ENCODE measurements around the gene SNRNP200. TPM values are rescaled to one million over a fixed set of nuclear protein-coding genes. Genes with fewer than 3 reads are reported as not detected.

The SNRNP200 gene
- total and polyA plus RNA-seq, 2 donors: 58.3 to 107 TPM

DNA sequence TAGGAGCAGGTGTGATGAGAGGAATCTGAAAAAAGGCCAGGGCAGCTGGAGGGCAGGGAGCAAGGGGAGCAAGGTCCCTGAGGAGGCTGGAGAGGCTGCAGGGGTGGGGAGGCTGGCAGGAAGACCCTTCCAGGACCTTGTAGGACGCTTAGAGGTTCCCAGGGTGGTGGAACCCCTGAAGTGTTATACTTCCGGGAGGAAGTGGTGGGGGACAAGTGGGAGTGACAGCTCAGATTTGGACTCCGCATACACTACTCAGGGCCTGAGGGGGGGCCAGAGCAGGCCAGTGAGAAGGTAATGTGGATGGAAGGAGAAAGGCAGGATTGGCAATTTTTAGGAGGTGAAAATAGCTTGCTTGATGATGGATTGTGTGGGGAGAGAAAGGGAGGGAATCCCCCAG lies 28.4 kb upstream of the SNRNP200 start:
- no peak overlapping the region for H3K27ac ChIP-seq (ENCODE audit: low read depth)
- H3K4me1 ChIP-seq (ENCODE audit: insufficient read depth): no peaks in the 10 kb centered on the region
- H3K4me3 ChIP-seq (ENCODE audit: low read depth, low read length): no peak overlapping the region
- H3K36me3 ChIP-seq (ENCODE audit: insufficient read depth): no peaks in the 10 kb centered on the region
- 93% methylated on average over 3 of the region's 3 CpGs for WGBS
- DNase-seq (ENCODE audit: extremely low spot score): no peak

- 62% methylated on average over 1 of the region's 1 CpG for WGBS
- no peak overlapping the region for H3K27ac ChIP-seq (ENCODE audit: low read depth)
- no peak for DNase-seq (ENCODE audit: extremely low spot score)
Observed at GRCh38 chr2:96330407-96330806, 25.1 kb upstream of the SNRNP200 start.

DNA sequence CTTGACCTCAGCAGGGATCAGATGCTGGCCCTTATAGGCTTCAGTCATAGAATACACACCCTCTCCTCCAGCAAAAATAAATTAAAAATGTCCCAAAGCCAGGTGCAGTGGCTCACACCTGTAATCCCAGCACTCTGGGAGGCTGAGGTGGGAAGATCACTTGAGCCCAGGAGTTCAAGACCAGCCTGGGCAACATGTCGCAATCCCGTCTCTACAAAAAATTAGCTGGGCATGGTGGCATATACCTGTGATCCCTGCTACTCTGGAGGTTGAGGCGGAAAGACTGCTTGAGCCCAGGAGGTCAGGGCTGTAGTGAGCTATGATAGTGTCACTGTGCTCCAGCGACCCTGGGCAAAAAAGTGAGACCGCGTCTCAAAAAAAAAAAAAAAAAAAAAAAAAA lies 24.5 kb upstream of the SNRNP200 start:
- H3K4me3 ChIP-seq (ENCODE audit: low read depth, low read length): no peak overlapping the region
- 95% methylated on average over 6 of the region's 6 CpGs for WGBS
- no peak overlapping the region for H3K27ac ChIP-seq (ENCODE audit: low read depth)

More at GRCh38 chr2:96330407-96330806, 25.1 kb upstream of the SNRNP200 start:
- Histone ChIP-seq H3K4me3 (ENCODE audit: low read depth, low read length) (no peak overlapping the region), H3K4me1 (ENCODE audit: insufficient read depth) (no peaks in the 10 kb centered on the region), H3K36me3 (ENCODE audit: insufficient read depth) (no peaks in the 10 kb centered on the region)

DNA sequence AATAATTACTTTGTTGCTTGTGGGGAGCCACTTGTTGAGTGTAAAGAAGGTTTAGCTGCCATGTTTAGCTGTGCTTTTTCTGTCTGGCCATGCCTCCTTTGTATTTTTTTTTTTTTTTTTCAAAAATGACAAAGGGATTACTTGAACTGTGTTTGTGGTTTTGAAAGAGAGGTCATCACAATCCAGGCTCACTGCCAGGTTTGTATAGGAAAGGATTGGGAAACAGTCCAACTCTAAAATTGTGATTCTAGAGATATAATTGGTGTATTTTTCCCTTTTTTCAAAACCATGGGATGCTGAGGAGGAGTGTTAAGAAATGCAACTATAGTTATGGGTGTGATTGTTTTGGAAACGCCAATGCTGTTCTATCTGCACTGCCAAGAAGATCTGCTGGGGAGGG lies 24.1 kb upstream of the SNRNP200 start:
- Histone ChIP-seq H3K4me1 (ENCODE audit: insufficient read depth) (no peaks in the 10 kb centered on the region), H3K4me3 (ENCODE audit: low read depth, low read length) (no peak overlapping the region), H3K36me3 (ENCODE audit: insufficient read depth) (no peaks in the 10 kb centered on the region), H3K27ac (ENCODE audit: low read depth) (no peak overlapping the region)
- DNase-seq (ENCODE audit: extremely low spot score): no peak
- 73% methylated on average over 1 of the region's 1 CpG for WGBS

More for the DNA sequence above, 24.5 kb upstream of the SNRNP200 start:
- no peak for DNase-seq (ENCODE audit: extremely low spot score)
- H3K4me1 ChIP-seq (ENCODE audit: insufficient read depth): no peaks in the 10 kb centered on the region
- no peaks in the 10 kb centered on the region for H3K36me3 ChIP-seq (ENCODE audit: insufficient read depth)

- Histone ChIP-seq H3K36me3 (ENCODE audit: insufficient read depth) (no peaks in the 10 kb centered on the region), H3K4me3 (ENCODE audit: low read depth, low read length) (no peak overlapping the region), H3K4me1 (ENCODE audit: insufficient read depth) (no peaks in the 10 kb centered on the region), H3K27ac (ENCODE audit: low read depth) (no peak overlapping the region)
- 95% methylated on average over 21 of the region's 21 CpGs for WGBS
- DNase-seq (ENCODE audit: extremely low spot score): no peak
Observed at GRCh38 chr2:96326990-96327820, 21.9 kb upstream of the SNRNP200 start.

DNA sequence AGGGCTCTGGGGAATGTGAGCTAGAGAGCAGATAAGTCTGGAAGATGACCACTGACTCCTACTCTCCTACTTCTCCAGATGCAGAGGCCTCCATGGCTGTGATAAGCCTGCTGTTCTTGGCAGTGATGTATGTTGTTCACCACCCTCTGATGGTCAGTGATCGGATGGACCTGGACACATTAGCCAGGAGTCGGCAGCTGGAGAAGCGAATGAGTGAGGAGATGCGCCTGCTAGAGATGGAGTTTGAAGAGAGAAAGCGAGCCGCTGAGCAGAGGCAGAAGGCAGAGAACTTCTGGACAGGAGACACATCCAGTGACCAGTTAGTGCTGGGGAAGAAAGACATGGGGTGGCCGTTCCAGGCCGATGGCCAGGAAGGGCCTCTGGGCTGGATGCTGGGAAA lies 21.2 kb upstream of the SNRNP200 start:
- 97% methylated on average over 8 of the region's 8 CpGs for WGBS
- no peak for DNase-seq (ENCODE audit: extremely low spot score)
- H3K27ac ChIP-seq (ENCODE audit: low read depth): no peak overlapping the region
- H3K4me3 ChIP-seq (ENCODE audit: low read depth, low read length): no peak overlapping the region
- no peaks in the 10 kb centered on the region for H3K36me3 ChIP-seq (ENCODE audit: insufficient read depth)
- no peaks in the 10 kb centered on the region for H3K4me1 ChIP-seq (ENCODE audit: insufficient read depth)

DNA sequence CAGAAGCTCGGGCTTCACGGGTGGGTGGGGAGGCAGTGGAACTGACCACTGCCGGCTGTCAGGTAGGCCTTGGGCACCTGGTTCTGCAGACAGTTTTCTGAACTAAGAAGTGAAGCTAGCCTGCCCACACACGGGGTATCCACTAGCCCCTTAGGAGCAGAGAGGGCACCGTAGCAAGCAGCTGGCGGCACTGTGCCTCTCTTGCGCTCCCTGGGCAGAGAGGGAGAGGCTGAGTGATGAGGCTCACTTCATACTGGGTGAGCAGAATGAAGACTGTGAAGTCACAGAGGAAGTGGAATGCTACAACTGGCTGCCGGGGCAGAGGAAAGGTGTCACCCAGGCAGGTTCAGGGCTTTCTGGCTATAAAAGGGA lies 20.5 kb upstream of the SNRNP200 start:
- 52% methylated on average over 8 of the region's 8 CpGs for WGBS
- Histone ChIP-seq H3K4me1 (ENCODE audit: insufficient read depth) (no peaks in the 10 kb centered on the region), H3K4me3 (ENCODE audit: low read depth, low read length) (peak overlapping the region; percentile 64), H3K36me3 (ENCODE audit: insufficient read depth) (no peaks in the 10 kb centered on the region), H3K27ac (ENCODE audit: low read depth) (no peak overlapping the region)
- DNase-seq (ENCODE audit: extremely low spot score): no peak

- Histone ChIP-seq H3K36me3 (ENCODE audit: insufficient read depth) (no peaks in the 10 kb centered on the region), H3K4me3 (ENCODE audit: low read depth, low read length) (peak within 1 kb of the TSS; percentile 64), H3K27ac (ENCODE audit: low read depth) (peak within 1 kb of the TSS; percentile 16), H3K4me1 (ENCODE audit: insufficient read depth) (no peaks in the 10 kb centered on the region)
- 4% methylated on average over 58 of the region's 58 CpGs for WGBS
- DNase-seq (ENCODE audit: extremely low spot score): no peak
Observed at GRCh38 chr2:96325041-96325883, 19.9 kb upstream of the SNRNP200 start, which contains the start of gene ITPRIPL1. Gene ITPRIPL1 (plus strand): TSS chr2:96325317. CDS start chr2:96325840, 523 bp downstream.

DNA sequence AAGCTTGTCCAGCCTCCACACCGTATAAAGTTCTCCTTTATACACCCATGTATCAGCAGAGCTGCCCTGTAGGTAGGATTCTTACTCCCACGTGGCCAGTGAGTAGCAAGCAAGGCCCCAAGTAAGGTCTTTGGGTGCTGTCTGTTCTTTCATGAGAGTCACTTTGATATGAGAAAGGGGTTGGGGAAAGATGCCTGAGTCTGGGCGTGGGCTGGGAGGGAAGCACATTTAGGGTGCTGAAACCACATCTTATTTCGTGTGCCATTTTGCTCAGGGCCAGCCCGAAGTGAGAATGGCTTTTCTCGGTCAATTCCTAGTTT lies 19.3 kb upstream of the SNRNP200 start:
- 32% methylated on average over 6 of the region's 6 CpGs for WGBS
- Histone ChIP-seq H3K4me1 (ENCODE audit: insufficient read depth) (no peaks in the 10 kb centered on the region), H3K27ac (ENCODE audit: low read depth) (no peak overlapping the region), H3K4me3 (ENCODE audit: low read depth, low read length) (peak overlapping the region; percentile 64), H3K36me3 (ENCODE audit: insufficient read depth) (no peaks in the 10 kb centered on the region)
- DNase-seq (ENCODE audit: extremely low spot score): no peak

GRCh38 chr2:96323849-96324248 lies 18.5 kb upstream of the SNRNP200 start:
- no peaks in the 10 kb centered on the region for H3K4me1 ChIP-seq (ENCODE audit: insufficient read depth)
- 95% methylated on average over 1 of the region's 1 CpG for WGBS
- H3K4me3 ChIP-seq (ENCODE audit: low read depth, low read length): no peak overlapping the region
- no peak overlapping the region for H3K27ac ChIP-seq (ENCODE audit: low read depth)
- no peak for DNase-seq (ENCODE audit: extremely low spot score)
- no peaks in the 10 kb centered on the region for H3K36me3 ChIP-seq (ENCODE audit: insufficient read depth)

- Histone ChIP-seq H3K27ac (ENCODE audit: low read depth) (peak overlapping the region; percentile 18), H3K4me3 (ENCODE audit: low read depth, low read length) (peak overlapping the region; percentile 46), H3K4me1 (ENCODE audit: insufficient read depth) (no peaks in the 10 kb centered on the region), H3K36me3 (ENCODE audit: insufficient read depth) (no peaks in the 10 kb centered on the region)
- DNase-seq (ENCODE audit: extremely low spot score): no peak
- WGBS: 4% methylated on average over 41 of the region's 41 CpGs
Observed at GRCh38 chr2:96320728-96321622, 15.6 kb upstream of the SNRNP200 start.

- H3K27ac ChIP-seq (ENCODE audit: low read depth): no peak overlapping the region
- WGBS: 90% methylated on average over 3 of the region's 3 CpGs
- no peaks in the 10 kb centered on the region for H3K36me3 ChIP-seq (ENCODE audit: insufficient read depth)
- H3K4me3 ChIP-seq (ENCODE audit: low read depth, low read length): no peak overlapping the region
- H3K4me1 ChIP-seq (ENCODE audit: insufficient read depth): no peaks in the 10 kb centered on the region
- no peak for DNase-seq (ENCODE audit: extremely low spot score)
Observed at GRCh38 chr2:96320326-96320725, 15.0 kb upstream of the SNRNP200 start.

GRCh38 chr2:96319396-96319795 lies 14.1 kb upstream of the SNRNP200 start:
- Histone ChIP-seq H3K27ac (ENCODE audit: low read depth) (no peak overlapping the region), H3K36me3 (ENCODE audit: insufficient read depth) (no peaks in the 10 kb centered on the region), H3K4me3 (ENCODE audit: low read depth, low read length) (no peak overlapping the region), H3K4me1 (ENCODE audit: insufficient read depth) (no peaks in the 10 kb centered on the region)
- DNase-seq (ENCODE audit: extremely low spot score): no peak
- WGBS: 88% methylated on average over 1 of the region's 1 CpG
